Erythroblast (primary cell): ENCODE data around the gene BET1L.

Experiments used
- DNase-seq, 2 experiments: peaks; one replicate each; lab custom pipeline; 2025; lab: John Stamatoyannopoulos, UW
- GATA1 ChIP-seq: IDR thresholded peaks from 2 replicates; pipeline ENCODE4 v1.6.1; 2011; ENCODE audit warnings: low read depth, mild to moderate bottlenecking, control low read depth, low read length, moderate library complexity
- POLR2A ChIP-seq: IDR thresholded peaks from 2 replicates; pipeline ENCODE4 v1.6.1; 2011; ENCODE audit warnings: mild to moderate bottlenecking, low read length

BET1L gene

DNA sequence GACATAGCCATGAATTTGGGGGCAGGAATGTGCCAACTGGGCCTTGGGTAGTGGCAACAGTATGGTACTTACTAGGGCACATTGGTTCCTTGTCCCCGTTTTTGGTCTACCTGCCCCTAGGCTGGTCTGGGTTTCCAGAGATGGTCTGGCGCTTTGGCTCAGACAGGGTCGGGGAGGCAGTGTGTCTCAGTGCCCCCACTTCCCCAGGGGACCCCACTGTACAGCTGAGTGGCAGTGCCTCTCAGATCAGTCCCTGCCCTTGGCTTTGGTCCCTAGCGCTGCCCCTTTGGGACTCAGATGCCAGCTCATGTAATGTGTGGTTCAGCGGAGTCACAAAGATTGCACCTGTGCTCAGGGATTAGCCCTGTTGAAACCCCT lies 3.6 kb upstream of the BET1L start:
- DNase-seq: no peak
- TF ChIP-seq GATA1: no peak
- TF ChIP-seq POLR2A: no peak

DNA sequence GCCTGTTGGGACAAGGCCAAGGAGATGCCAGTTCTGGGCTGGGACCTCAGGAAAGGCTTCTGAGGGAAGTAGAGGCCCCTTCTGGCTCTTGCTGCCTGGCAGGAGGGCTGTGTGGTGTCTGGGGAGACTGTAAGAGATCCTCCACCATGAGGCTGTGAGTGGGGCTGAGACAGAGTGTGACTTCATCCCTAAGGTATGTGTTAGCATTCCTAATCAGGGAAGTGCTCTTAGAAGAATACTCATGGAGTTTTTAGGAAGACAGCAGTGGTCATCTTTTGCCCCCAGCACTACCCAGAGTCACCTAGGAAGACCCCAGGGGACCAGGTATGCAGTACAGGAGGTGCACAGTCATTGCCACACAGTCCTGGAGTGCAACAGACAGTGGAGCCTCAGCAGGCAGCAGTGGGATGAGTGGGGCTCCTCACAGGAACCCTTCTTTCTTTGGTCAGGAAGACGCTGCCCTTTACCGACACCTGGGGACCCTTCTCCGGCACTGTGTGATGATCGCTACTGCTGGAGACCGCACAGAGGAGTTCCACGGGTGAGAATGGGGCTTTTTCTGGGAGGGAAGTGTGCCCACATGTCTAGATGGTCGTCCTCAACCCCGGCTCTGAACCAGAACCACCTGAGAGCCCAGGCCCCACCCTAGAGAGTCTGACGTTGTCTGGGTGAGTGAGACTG lies 3.1 kb upstream of the BET1L start:
- TF ChIP-seq GATA1: no peak
- TF ChIP-seq POLR2A: no peak
- no peak for DNase-seq

DNA sequence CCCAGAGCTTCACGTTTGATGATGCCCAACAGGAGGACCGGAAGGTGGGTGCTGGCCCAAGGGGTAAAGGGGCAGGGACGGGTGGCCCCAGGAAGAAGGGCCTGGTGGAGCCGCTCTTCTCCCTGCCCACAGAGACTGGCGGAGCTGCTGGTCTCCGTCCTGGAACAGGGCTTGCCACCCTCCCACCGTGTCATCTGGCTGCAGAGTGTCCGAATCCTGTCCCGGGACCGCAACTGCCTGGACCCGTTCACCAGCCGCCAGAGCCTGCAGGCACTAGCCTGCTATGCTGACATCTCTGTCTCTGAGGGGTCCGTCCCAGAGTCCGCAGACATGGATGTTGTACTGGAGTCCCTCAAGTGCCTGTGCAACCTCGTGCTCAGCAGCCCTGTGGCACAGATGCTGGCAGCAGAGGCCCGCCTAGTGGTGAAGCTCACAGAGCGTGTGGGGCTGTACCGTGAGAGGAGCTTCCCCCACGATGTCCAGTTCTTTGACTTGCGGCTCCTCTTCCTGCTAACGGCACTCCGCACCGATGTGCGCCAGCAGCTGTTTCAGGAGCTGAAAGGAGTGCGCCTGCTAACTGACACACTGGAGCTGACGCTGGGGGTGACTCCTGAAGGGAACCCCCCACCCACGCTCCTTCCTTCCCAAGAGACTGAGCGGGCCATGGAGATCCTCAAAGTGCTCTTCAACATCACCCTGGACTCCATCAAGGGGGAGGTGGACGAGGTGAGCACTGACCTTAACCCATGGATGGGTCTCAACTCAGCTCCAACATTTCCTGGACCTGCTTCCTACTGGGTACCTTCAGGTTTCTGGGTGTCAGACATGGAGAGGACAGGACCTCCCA lies 2.3 kb upstream of the BET1L start:
- TF ChIP-seq GATA1 (no peak), POLR2A (no peak)
- no peak for DNase-seq

DNA sequence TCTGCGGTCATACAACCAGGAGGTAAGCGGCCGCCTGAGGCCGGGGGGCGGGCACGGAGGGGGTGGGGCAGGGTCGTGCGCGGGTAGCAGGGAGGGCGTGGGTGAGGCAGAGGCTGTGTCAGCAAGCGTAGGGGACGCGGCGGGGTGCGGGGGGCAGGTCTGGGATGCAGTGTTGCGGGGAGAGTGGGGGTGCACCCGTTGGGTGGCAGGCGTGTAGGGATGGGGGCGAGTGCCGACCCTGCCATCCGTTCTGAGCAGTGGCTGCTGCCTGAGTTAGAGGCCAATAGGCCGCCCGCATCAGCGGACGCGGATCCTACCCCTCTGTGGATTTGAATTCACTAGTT lies 1.7 kb upstream of the BET1L start:
- no peak for TF ChIP-seq GATA1
- TF ChIP-seq POLR2A: no peak

DNA sequence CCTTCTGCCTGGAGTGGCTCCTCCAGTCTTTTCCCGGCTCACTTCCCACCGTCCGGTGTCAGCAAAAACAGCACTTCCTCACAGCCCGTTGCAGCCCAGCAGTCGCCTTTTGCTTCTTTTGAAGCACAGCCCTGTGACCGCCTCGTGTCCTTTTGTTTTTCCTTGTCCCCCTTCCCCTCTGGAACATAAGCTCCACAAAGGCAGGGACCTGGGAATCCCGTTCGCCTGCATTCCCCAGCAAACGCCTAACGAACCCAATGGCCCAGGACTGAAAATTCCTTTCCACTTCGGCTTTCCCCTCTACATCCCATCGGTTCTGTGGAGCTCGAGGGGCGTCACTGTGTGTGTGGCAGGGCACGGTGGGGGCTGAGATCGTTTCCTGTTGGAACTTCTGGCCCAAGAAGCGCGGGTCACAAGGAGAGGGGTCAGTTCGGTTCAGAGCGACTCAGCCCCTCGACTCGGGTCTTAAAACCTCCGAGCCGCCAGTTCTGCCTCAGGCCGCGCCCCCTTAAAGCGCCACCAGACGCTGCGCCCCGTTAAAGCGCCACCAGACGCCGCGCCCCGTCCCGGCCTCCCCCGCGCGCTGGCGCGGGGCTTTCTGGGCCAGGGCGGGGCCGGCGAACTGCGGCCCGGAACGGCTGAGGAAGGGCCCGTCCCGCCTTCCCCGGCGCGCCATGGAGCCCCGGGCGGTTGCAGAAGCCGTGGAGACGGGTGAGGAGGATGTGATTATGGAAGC lies 1.1 kb upstream of the BET1L start:
- TF ChIP-seq POLR2A (peak; percentile 34), GATA1 (no peak)
- DNase-seq: peak; percentile 89 to 92

More for the DNA sequence above, 1.7 kb upstream of the BET1L start:
- no peak for DNase-seq

DNA sequence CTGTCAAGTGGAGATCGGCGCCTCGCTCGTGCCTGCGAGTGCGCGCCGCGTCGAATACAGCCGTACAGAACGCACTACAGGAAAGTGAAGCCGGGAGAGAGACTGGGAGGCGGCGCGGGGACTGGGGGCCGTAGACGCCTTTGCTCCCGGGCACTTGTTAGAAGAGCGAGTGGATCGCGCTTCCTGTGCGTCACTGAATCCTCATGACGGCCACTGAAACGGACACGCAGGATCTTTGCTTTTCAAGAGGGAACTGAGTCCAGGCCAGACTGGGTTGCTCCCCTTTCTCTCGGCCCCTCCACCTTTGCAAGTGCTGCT lies 623 bp upstream of the BET1L start:
- no peak for TF ChIP-seq GATA1
- peak; percentile 47 for TF ChIP-seq POLR2A
- no peak for DNase-seq

DNA sequence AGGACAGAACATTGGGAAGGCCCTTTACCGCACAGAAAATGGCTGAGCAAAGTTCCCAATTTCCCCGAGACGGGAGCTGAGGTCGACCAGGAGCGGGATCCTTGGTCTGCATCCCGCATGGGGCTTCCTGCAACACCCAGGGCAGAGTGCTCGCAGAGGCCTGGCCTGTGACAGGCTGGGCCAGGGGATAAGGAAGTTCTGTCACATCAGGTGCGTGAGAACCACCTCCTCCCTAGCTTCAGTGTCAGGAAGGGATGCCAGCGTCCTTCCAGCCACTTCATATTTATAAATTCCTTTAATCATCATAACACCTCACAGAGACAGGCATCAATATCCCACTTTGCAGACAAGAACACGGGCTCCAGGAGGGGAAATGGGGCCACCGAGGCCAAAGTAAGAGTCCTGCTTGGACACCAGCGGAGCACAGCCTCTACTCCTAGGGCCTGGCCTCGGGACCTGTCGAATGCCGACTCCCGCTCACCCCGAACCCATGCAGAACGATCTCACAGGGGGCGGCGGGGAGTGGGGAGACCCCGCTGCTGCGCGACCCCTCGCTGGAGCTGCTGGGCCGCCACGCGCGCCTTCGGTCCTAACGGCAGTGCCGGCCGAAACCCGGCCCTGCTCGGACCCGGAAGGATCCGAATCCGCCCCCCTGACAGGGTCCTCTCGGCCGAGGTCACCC lies 532 bp downstream of the BET1L start:
- peak; percentile 67 to 69 for DNase-seq
- TF ChIP-seq GATA1 (no peak), POLR2A (no peak)

DNA sequence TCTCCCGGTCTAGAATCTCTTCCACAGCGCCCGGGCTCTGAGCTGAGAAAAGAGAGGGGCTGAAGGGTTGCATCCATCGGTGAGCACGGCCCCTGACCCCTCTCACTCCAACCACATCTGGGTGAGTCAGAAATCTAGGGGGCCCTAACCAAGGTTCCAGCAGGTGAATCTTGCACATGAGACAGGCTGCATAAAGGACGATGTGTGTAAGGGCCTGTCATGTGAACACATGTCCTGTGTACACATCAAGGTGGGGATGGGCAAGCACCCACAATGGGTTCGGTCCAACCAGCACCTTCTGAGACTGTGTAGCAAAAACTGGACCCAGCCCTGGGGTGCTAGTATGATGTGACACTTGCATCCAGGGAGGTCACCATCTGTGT lies 1.2 kb downstream of the BET1L start:
- no peak for DNase-seq
- TF ChIP-seq POLR2A: peak; percentile 1
- TF ChIP-seq GATA1: no peak

DNA sequence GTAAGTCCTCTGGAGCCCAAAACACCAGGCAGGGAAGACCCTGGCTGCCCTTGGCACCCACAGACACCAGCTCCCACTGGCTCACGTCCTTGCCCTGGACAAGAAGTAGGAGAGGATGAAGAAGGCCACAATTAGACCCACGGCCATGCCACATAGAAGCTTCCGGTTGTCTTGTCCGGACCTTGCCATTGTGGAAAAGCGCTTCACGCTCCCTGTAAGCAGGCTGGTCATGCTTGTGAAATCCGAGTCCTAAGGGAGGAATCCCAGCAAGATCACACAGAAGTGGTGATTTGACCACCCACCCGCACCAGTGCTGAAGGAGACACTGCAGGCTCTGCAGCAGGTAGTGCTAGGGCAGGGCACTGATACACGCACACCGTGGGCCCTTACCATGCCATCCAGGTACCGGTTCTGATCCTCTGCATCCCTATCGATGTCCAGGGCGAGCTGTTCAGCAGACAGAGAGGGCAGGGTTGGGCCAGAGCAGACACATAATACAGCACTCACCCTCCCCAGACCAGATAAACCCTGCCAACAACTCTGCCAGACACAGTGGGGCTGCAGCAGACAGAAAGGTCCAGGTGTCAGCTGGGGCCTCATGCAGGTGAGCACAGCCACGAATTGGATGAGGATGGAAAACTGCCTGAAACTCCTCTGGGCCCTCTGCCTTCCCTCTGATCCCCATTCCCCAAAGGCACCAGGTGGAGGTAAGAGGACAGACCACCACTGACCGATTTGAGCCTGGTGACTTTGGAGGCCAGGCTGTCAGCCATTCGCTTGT lies 1.8 kb downstream of the BET1L start:
- DNase-seq: no peak
- TF ChIP-seq GATA1 (no peak), POLR2A (peak; percentile 6)

DNA sequence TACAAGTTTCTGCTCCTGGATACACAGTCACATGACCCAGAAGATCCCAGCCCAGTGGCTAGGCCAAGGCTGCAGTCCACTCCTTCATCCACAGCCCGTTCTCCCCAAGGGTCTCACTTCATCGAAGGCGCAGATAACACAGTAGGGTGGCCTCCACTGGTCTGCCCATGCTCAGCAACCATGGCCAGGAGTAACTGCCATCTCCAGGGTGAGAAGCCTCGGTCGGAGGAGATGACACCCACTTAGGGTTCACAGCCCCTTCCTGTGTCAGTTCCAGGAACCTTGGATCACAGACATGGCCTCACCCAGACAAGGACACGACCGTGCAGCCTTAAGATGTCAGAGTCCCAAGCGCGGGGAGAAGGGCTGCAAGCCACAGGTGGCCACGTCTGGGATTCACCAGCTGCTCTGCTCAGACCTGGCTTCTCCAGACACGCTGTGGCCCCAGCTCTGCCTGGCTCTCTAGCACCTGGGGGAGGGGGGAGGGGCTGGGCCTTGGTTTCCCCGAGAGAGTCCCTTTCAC lies 2.6 kb downstream of the BET1L start:
- TF ChIP-seq GATA1 (no peak), POLR2A (no peak)
- DNase-seq: no peak

DNA sequence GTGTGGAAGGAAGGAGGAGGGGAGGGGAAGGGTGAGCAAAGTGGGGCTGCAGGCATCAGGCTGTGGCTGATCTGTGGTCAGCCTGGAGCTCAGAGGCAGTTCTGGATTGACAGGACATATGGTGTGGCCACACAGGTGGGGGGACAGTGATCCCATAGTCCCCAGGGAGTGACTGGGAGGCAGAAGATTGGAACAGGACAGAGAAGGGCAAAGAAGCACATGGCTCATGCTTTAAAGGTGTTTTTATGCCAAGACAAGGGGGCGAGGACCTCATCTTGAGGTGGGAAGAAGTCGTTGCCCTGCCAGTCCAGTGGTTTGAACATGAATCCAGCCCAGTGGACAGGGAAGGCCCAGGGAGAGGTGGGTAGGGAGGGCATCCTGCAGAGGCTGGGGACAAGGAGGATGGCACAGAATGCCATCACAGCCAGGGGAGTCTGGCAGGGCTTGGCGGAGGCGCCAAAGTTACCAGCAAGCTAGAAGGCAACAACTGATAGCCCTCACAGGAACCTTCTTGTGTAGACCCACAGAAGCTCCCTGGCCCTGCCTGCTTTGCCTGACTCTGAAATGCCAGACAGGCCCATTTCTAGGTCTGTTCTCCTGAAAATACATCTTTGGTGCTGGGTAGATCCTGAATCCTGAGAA lies 3.1 kb downstream of the BET1L start:
- no peak for TF ChIP-seq GATA1
- no peak for DNase-seq
